NCI-H2081 (cell line): ENCODE results near the gene HOATZ.
A peak's percentile ranks its signal among the peaks of the same experiment; 100 is the strongest.

ENCODE experiments used
- DNase-seq, 2 experiments: peaks; one replicate each; lab custom pipeline; 2025; lab: John Stamatoyannopoulos, UW

Gene HOATZ

GRCh38 chr11:111581341-111581740 lies 66.8 kb downstream of the HOATZ start:
- no peak for DNase-seq

GRCh38 chr11:111582163-111582562 lies 67.6 kb downstream of the HOATZ start:
- DNase-seq = no peak

- no peak for DNase-seq
Measured at GRCh38 chr11:111582881-111583280, 68.3 kb downstream of the HOATZ start.

GRCh38 chr11:111585371-111585770 lies 70.8 kb downstream of the HOATZ start:
- no peak for DNase-seq

- DNase-seq = peak; percentile 60 to 64
Measured at GRCh38 chr11:111586388-111586831, 71.8 kb downstream of the HOATZ start.
